Keratinocyte (primary cell): Measurements from ENCODE around the gene CELSR1. TPM values are rescaled to one million over a fixed set of nuclear protein-coding genes. Genes with fewer than 3 reads are reported as not detected.

Experiments used
- DNase-seq: peaks from one replicate; pipeline ENCODE4 v3.0.0-alpha.2; 2011; ENCODE audit warnings: low read depth, missing footprints, low spot score
- FAIRE-seq: peaks from 2 replicates; lab custom pipeline; 2011; peaks lifted over from hg19 to GRCh38; lab: Jason Lieb, UNC
- H2AFZ ChIP-seq: 2 replicates; pipeline ENCODE4 v1.6.0; 2012; ENCODE audit warnings: low read length, control low read depth, inconsistent platforms; ENCODE audit not compliant: control insufficient read depth
- H3K27ac ChIP-seq: 2 replicates; pipeline ENCODE4 v1.5.1; 2011; ENCODE audit warnings: low read length; ENCODE audit not compliant: control insufficient read depth, insufficient read depth
- H3K27me3 ChIP-seq: 3 replicates; pipeline ENCODE4 v1.6.0; 2011; ENCODE audit warnings: low read length; ENCODE audit not compliant: control insufficient read depth, insufficient read depth; ENCODE audit errors: extremely low read depth
- H3K36me3 ChIP-seq, 2 experiments: 2 replicates in 1 of 2; 3 replicates in 1 of 2; pipeline ENCODE4 v1.5.1; 2011; ENCODE audit warnings: low read length in 2 of 2, mild to moderate bottlenecking in 1 of 2; ENCODE audit not compliant: control insufficient read depth in 2 of 2, insufficient read depth in 2 of 2; ENCODE audit errors: extremely low read depth in 1 of 2
- H3K4me1 ChIP-seq: 3 replicates; pipeline ENCODE4 v1.5.1; 2011; ENCODE audit warnings: low read length; ENCODE audit not compliant: control insufficient read depth, insufficient read depth; ENCODE audit errors: extremely low read depth
- H3K4me2 ChIP-seq: 3 replicates; pipeline ENCODE4 v1.6.0; 2011; ENCODE audit warnings: low read depth, low read length; ENCODE audit not compliant: control insufficient read depth, insufficient read depth; ENCODE audit errors: extremely low read depth
- H3K4me3 ChIP-seq, 3 experiments: fragments of 200-600 bp in 1 of 3; sonication (generic) in 1 of 3; 2 replicates in 2 of 3; 3 replicates in 1 of 3; pipeline ENCODE4 v1.5.1; 2011 to 2016; ENCODE audit warnings: low read length in 3 of 3, mild to moderate bottlenecking in 3 of 3, control low read depth in 2 of 3, inconsistent platforms in 1 of 3, low read depth in 1 of 3, mixed read lengths in 1 of 3, mixed run types in 1 of 3, moderate library complexity in 1 of 3; ENCODE audit not compliant: control insufficient read depth in 2 of 3, insufficient read depth in 2 of 3; ENCODE audit errors: extremely low read depth in 1 of 3
- H3K79me2 ChIP-seq: 2 replicates; pipeline ENCODE4 v1.6.0; 2012; ENCODE audit warnings: low read length; ENCODE audit not compliant: control insufficient read depth, insufficient read depth
- H3K9ac ChIP-seq: 3 replicates; pipeline ENCODE4 v1.6.0; 2011; ENCODE audit warnings: low read length; ENCODE audit not compliant: control insufficient read depth, insufficient read depth; ENCODE audit errors: extremely low read depth
- H3K9me1 ChIP-seq: 3 replicates; pipeline ENCODE4 v1.6.0; 2011; ENCODE audit warnings: low read length; ENCODE audit not compliant: control insufficient read depth, insufficient read depth; ENCODE audit errors: extremely low read depth
- H3K9me3 ChIP-seq: 2 replicates; pipeline ENCODE4 v1.5.1; 2012; ENCODE audit warnings: low read depth, low read length; ENCODE audit not compliant: control insufficient read depth
- H4K20me1 ChIP-seq: 3 replicates; pipeline ENCODE4 v1.6.0; 2011; ENCODE audit warnings: low read length; ENCODE audit not compliant: control insufficient read depth, insufficient read depth; ENCODE audit errors: extremely low read depth
- EZH2 ChIP-seq: IDR thresholded peaks from one replicate; pipeline ENCODE4 v1.6.1; 2012; ENCODE audit warnings: inconsistent platforms, mild to moderate bottlenecking, low read length, moderate library complexity
- dilution Hi-C: fragments of 300-500 bp; cut with MboI; formaldehyde crosslinking; loops from one replicate; pipeline ENCODE4 v1.7.0; 2020; ENCODE audit warnings: low sequenced_read_pairs; ENCODE audit not compliant: extremely low pct_ligation_motif_present
- polyA plus RNA-seq, 5 experiments: library from polyadenylated mRNA; depleted of rRNA in 3 of 5; stranded (reverse) in 3 of 5; stranded (forward) in 1 of 5; unstranded in 1 of 5; fragments of >200 nt; gene quantifications; 1 replicate in 1 of 5; 2 replicates in 3 of 5; 3 replicates in 1 of 5; pipeline versions ENCODE4 v1.2.1 to v1.2.3, GENCODE V29; 2011 to 2012; ENCODE audit warnings: missing spikeins in 2 of 5, low read depth in 1 of 5, low replicate concordance in 1 of 5
- TF ChIP-seq, protein P1 (sequence below), 3 experiments: IDR thresholded peaks in 1 of 3; conservative IDR thresholded peaks in 1 of 3; optimal IDR thresholded peaks in 1 of 3; 2 replicates in 2 of 3; 3 replicates in 1 of 3; pipeline versions ENCODE3 to v1.5.1; 2011; ENCODE audit warnings: low read length in 3 of 3, mild to moderate bottlenecking in 3 of 3, moderate library complexity in 2 of 3, control low read depth in 1 of 3, inconsistent platforms in 1 of 3; ENCODE audit not compliant: insufficient read depth in 2 of 3; ENCODE audit errors: extremely low read depth in 1 of 3

The CELSR1 gene
- polyA plus RNA-seq, 1 donor (not counting 4 experiments of a cell fraction or from before 2014, with no cell fraction given): 16.1 TPM

DNA sequence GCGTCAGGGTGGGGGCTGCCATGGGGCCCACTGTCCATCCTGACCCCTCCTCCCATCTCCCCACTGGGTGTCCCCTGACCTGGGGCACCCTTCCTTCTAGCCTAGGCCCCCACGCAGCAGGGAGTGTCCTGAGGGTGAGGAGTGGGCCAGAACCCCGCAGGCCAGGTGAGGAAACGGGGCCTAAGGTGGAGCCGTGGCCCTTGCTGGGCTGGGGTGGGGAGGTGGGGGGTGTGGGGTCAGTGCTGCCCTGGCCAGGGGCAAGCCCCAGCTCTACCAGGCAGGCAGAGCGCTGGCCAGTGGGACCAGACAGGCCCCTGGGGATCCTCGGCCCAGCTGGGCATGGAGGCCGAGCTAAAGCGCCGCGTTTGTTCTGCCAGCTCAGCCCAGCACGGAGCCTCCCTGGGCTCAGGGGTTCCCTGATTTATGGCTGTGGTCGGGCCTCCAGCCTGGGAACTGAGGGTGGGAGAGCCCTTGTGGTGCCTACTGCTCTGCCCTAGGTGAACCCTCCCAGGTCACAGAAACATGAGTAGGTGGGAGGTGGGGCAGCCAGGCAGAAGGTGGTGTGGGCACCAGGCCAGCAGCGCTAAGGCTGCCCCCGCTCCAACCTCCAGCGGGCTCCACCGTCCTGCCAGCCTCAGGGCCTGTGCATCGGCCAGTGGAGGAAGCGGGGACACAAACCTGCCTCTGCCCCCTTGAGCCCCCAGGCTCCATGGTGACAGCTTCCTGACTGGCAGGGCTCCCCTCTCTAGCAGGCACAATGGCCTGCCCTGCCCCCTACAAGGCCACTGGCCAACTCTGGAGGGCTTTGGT lies 179.5 kb downstream of the CELSR1 start:
- no peak overlapping the region for H3K4me3 ChIP-seq
- no peak overlapping the region for H2AFZ ChIP-seq
- H3K27me3 ChIP-seq: no peaks in the 10 kb centered on the region
- DNase-seq: no peak
- peaks cover 3% of the 10 kb centered on the region for H3K9me1 ChIP-seq
- no peaks in the 10 kb centered on the region for H3K9me3 ChIP-seq
- FAIRE-seq: no peak
- H4K20me1 ChIP-seq: peaks cover 3% of the 10 kb centered on the region
- peaks cover 14% of the 10 kb centered on the region for H3K4me1 ChIP-seq
- H3K27ac ChIP-seq: no peak overlapping the region
- no peaks in the 10 kb centered on the region for H3K79me2 ChIP-seq
- peaks cover 31 to 45% of the 10 kb centered on the region in 2 experiments for H3K36me3 ChIP-seq
- no peak overlapping the region for H3K9ac ChIP-seq
- TF ChIP-seq, protein P1, sequence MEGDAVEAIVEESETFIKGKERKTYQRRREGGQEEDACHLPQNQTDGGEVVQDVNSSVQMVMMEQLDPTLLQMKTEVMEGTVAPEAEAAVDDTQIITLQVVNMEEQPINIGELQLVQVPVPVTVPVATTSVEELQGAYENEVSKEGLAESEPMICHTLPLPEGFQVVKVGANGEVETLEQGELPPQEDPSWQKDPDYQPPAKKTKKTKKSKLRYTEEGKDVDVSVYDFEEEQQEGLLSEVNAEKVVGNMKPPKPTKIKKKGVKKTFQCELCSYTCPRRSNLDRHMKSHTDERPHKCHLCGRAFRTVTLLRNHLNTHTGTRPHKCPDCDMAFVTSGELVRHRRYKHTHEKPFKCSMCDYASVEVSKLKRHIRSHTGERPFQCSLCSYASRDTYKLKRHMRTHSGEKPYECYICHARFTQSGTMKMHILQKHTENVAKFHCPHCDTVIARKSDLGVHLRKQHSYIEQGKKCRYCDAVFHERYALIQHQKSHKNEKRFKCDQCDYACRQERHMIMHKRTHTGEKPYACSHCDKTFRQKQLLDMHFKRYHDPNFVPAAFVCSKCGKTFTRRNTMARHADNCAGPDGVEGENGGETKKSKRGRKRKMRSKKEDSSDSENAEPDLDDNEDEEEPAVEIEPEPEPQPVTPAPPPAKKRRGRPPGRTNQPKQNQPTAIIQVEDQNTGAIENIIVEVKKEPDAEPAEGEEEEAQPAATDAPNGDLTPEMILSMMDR (optimal IDR thresholded peaks at IDR 0.05 in 1 of 3, IDR thresholded peaks at IDR 0.05 in 1 of 3, conservative IDR thresholded peaks at IDR 0.05 in 1 of 3; ENCODE audit: extremely low read depth in 1 of 3, insufficient read depth in 2 of 3, low read length in 3 of 3): no peak
- TF ChIP-seq EZH2: no peak
- dilution Hi-C loops: no loop called here
- H3K4me2 ChIP-seq: no peak overlapping the region

- TF ChIP-seq, protein P1 (optimal IDR thresholded peaks at IDR 0.05 in 1 of 3, IDR thresholded peaks at IDR 0.05 in 1 of 3, conservative IDR thresholded peaks at IDR 0.05 in 1 of 3; ENCODE audit: extremely low read depth in 1 of 3, insufficient read depth in 2 of 3, low read length in 3 of 3): no peak
- no peak for TF ChIP-seq EZH2
- no peak overlapping the region for H3K4me3 ChIP-seq
- H3K36me3 ChIP-seq: peaks cover 37 to 43% of the 10 kb centered on the region in 2 experiments
- no peak for DNase-seq
- dilution Hi-C loops: no loop called here
- H3K27ac ChIP-seq: no peak overlapping the region
- no peak overlapping the region for H3K4me2 ChIP-seq
- H3K9me1 ChIP-seq: peaks cover 7% of the 10 kb centered on the region
- H3K79me2 ChIP-seq: no peaks in the 10 kb centered on the region
- H3K9me3 ChIP-seq: no peaks in the 10 kb centered on the region
- no peak overlapping the region for H2AFZ ChIP-seq
- H3K4me1 ChIP-seq: peaks cover 21% of the 10 kb centered on the region
- H4K20me1 ChIP-seq: peaks cover 6% of the 10 kb centered on the region
- no peak for FAIRE-seq
- no peak overlapping the region for H3K9ac ChIP-seq
- no peaks in the 10 kb centered on the region for H3K27me3 ChIP-seq
These were observed 180.6 kb downstream of the CELSR1 start for GRCh38 chr22:46356496-46357480.
